ENCODE results near the gene TBC1D8. TPM values are rescaled to one million over a fixed set of nuclear protein-coding genes. Genes with fewer than 3 reads are reported as not detected.

TBC1D8 gene
- total and polyA plus RNA-seq, 2 of the 8 experiments (the other 6 are each of a cell fraction or from before 2014, with no cell fraction given): 20.8 to 21.8 TPM

- TF ChIP-seq CTCF (IDR thresholded peaks at IDR 0.05; ENCODE audit: control extremely low read depth in 1 of 3, insufficient read depth in 1 of 3, low read depth in 1 of 3, low read length in 3 of 3) (peak in 2 of 3 experiments; percentile 30 to 42; a peak in 2 of 4 replicates), TCF12 (IDR thresholded peaks at IDR 0.05; ENCODE audit: low read depth, low read length) (no peak)
Observed at GRCh38 chr2:100982431-100982861, 168.7 kb downstream of the TBC1D8 start (continued).
